DOHH2 (cell line): ENCODE measurements around the gene IGF2BP2.

ENCODE experiments used
- EZH2phosphoT487 ChIP-seq: fragments of 200-600 bp; sonication (generic); IDR thresholded peaks from 2 replicates; pipeline ENCODE4 v1.6.1; 2017; ENCODE audit warnings: borderline replicate concordance, mild to moderate bottlenecking, antibody characterized with exemption, low read length, moderate library complexity, mixed read lengths
- TF ChIP-seq, protein P1 (sequence below): fragments of 200-600 bp; sonication (generic); IDR thresholded peaks from one replicate; pipeline ENCODE4 v1.5.1; 2014; ENCODE audit warnings: antibody characterized with exemption, mild to moderate bottlenecking, low read depth, low read length; ENCODE audit not compliant: poor library complexity, severe bottlenecking

DNA sequence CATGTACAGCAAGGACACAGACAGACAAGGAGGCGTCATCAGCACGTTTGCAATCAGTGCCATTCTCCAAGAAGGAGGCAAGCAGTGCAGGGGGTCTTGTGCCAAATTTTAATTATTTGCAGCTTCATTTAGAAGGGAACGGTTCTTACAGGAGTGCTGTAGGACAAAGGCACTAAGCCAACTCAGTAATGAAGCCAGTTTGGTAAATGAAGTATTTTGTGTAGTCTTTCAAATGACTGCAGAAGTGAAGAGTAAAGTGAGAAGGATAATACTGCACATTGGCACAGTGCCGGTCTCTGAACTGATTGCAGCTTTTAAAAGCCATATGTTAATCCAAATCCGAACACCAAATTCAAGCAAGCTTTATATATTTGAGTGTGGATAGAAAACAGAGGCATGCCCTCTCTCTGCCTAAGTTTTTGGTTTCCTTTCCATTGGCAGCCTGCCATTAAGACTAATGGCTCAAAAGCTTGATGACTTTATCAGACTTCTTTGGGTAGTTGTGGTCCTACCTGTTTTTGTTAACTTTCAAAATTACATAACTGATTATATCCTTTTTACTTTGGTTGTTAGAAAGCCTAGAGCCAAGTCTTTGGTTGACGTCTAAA, 137.5 kb downstream of the IGF2BP2 start:
- TF ChIP-seq EZH2phosphoT487, result no peak
- TF ChIP-seq, protein P1, sequence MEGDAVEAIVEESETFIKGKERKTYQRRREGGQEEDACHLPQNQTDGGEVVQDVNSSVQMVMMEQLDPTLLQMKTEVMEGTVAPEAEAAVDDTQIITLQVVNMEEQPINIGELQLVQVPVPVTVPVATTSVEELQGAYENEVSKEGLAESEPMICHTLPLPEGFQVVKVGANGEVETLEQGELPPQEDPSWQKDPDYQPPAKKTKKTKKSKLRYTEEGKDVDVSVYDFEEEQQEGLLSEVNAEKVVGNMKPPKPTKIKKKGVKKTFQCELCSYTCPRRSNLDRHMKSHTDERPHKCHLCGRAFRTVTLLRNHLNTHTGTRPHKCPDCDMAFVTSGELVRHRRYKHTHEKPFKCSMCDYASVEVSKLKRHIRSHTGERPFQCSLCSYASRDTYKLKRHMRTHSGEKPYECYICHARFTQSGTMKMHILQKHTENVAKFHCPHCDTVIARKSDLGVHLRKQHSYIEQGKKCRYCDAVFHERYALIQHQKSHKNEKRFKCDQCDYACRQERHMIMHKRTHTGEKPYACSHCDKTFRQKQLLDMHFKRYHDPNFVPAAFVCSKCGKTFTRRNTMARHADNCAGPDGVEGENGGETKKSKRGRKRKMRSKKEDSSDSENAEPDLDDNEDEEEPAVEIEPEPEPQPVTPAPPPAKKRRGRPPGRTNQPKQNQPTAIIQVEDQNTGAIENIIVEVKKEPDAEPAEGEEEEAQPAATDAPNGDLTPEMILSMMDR, result no peak
